ENCODE results near the gene RENBP.

Gene RENBP

DNA sequence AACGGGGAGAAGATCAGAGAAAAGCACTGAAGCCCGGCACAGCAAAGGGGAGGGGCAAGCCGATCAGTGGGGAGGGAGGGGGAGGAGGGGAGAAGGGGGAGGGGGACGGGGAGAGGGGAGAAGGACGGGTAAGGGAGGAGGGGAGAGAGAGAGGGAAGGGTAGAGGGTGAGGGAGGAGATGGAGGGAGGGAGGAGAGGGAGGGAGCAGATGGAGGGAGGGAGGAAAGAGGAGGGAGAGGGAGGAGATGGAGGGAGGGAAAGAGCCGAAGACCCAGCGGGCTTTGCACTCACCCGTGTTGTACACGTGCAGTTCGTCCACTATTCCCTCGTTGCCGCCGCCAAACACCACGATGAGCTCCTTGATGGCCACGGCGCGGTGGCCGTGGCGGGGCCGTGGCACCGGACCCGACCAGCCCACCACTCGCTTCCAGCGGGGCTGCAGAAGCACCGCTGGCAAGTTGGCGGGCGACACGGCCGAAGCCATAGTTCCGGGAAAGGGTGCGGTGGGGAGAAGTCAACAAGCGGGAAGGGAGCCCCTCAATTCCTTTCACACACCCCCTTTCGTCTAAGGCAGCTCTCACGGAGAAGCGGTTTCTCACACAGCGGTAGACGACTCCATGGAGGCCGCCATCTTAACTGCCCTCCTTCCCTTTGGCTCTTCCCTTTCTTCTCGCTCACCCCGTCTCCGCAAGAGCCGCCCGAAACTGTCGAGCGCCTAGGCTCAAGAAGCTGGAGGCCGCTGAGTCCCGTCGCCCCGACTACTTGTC, 26.1 kb upstream of the RENBP start:
- peak; percentile 80 for DNase-seq

DNA sequence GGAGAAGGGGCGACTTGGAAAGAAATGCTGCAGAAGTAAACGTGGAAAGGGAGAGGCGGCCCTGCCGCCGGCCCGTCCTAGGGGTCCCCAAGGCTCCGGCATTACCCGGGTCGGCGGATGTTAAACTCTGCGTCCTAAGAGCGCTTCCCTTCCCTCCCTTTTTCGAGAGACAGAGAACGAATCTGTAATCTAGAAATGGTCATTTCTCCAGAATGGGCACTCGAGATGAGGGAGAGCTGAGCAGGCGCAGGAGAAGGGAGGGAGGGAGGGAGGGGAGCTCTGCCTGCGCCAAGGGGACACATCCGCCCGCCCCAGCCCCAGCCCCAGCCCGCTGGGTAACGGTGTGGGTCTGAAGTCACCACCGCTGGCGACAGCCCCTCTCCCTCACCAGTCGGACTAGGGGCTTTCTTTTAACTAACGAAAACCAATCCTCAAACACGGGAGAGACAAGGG, 25.5 kb upstream of the RENBP start:
- DNase-seq: no peak

DNA sequence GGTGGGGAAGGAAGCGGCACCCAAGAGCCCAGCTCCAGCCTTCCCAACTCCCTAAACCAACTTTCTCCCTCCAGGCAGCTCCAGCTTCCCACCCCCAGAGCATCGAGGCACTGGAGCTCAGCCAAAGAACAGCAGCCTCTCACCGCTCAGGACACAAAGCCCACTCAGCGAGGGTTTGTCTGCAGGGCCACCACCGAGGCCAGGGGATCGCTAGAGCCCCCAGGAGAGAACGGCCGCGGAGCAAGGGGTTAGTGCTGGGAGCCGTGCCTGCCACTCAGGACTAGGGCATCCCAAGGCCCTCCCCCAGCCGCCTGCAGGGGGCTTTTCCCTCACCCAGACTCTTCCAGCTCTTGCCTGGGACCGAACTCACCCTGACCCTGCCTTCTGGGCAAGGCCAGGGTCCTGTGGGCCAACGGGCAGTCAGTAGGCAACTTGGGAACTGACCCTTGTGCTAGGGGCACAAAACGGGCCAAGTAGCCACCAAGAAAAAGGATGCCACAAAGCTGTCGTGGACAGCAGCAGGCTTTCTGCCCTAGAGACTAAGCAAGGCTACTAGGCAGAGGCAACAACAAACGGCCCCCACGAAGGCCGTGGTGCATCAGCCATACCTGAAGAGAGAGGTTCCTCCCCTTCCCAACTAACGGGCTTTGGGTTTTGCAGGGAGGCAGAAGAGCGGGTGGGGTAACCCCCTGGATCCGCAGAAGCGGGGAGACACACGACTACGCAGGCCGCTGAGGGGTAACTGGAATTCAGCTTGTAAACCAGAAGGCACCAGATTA, 24.9 kb upstream of the RENBP start:
- no peak for DNase-seq

DNA sequence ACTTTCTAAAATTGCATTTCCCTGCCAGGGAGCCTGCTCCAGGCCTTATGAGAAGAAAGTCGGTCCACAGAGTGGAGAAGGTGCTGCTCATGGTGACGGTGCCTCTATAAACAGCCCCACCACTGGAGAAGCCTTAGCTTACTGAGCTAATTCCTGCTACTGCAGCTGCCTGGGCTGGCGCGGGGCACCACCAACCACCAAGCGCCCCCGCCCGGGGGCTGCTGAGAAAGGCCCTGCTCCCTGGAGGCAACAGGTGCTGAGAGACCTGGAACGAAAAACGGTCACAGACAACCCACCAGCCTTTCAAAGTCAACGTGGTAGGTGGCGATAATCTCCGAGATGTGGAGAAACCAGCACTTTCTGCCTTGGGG, 24.3 kb upstream of the RENBP start:
- no peak for DNase-seq

DNA sequence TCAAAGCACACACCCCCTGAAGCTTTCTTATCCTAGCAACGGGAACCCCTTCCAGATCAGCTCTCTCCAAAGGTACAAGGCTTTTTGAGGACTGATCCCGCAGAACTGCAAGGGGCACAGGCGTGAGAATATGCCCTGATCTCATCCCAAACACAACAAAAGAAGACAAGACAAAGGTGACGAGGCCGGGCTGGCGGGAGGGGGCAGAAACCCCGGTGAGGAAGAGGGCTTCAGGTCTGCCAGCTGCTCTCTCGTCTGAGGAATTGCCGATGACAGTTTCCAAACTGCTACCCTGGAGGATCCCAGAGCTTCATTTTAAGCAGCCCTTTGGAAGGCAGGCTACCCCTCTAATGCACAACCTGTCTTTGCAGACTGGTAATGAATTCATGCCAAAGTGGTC, 23.8 kb upstream of the RENBP start:
- DNase-seq: no peak

DNA sequence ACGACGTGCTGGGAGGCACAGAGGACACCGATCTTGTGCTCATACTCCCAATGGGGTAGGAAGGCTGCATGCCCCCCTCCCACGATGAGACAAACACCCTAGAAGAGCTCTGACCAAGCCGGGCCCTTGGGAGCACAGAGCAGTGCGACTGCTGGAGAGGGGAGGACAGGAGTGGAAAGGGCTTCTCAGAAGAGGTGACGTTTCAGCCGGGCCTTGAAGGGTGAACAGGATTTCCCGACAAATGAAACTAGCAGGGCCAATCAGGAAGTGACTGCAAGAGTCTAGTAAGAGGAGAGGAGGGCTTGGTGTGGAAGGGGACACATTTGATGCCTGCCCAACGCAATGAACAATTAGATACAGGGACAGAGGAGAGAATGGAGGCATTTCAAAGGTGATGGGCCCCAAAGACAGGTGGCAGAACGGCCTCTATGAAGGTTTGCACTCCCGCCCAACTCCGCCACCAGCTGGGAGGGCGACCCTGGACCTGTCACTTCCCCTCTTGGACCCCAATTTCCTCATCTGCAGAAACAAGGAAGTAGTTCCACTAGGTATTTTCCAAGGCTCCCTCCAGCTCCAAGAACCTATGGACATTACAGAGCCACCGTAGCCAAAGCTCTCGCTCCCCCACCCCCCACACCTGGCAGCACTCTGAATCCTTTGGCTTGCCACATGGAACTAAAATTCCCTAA, 23.2 kb upstream of the RENBP start:
- DNase-seq: no peak

DNA sequence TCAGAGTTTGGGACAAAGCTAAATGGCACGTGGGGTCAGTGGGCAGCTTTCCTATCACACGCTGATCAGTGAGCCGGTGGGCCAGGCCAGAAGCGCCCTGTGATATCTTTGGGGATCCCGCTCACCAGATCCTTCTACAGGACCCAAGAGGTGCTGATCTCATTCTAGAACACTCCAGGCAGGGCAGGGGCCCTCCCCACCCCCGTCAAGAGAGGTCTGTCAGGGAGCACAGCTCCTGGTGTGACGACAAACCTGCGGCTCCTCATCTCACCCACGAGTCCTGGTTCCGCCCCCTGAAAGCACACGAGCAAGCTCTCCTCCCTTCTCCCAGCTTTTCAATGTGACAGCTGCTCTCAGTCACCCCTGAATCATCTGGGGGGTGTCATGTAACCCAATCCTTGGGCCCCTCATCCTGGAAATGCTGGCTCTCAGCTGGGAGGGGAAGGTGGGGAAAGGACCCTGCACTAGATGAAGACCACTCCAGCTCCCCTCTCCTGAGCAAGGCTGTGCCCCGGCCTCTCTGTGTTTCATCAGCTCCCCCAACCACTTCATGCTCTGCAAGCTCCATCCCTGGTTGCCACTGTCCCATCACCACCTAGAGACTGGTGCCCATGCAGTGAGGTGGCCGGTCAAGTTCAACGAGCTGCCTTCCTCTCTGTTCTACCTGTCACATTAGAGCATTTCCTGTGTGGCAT, 22.5 kb upstream of the RENBP start:
- DNase-seq: no peak

DNA sequence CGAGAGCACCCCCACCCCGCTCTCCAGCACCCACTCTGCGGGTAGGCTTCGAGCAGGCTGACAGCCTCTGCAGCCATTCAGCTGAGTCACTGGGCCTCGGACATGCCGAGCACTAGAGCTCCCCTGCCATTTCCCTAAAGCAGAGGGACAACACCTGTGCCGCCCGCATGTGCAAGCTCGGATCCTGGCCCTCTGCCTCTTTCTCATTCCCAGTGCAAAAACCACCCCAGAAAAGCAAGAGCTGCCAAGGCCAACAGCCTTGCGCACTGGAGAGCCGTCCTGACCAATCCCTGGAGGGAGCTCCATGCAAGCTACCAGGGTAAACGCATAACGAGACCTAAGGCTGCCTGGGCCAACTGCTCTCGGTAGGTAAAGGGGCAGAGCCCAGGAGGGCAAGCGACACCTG, 21.8 kb upstream of the RENBP start:
- no peak for DNase-seq

DNA sequence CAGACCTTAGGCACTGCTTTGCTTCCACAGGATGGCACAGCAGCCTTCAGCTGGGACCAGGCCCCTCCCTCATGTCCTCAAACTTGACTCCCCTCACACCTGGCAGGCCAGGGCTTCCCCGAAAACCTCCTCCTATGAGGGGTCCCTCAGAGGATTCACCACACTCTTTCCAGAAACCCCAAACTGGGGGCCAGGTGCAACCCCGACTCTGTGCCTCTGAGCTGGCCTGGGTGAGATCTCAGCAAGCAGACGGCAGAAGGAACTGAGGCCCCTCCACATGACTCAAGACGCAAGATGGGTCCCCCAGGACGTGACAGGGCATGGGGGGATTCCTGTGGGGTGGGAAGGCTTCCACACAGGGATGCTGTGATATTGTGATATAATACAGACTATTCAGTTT, 21.0 kb upstream of the RENBP start:
- no peak for DNase-seq

DNA sequence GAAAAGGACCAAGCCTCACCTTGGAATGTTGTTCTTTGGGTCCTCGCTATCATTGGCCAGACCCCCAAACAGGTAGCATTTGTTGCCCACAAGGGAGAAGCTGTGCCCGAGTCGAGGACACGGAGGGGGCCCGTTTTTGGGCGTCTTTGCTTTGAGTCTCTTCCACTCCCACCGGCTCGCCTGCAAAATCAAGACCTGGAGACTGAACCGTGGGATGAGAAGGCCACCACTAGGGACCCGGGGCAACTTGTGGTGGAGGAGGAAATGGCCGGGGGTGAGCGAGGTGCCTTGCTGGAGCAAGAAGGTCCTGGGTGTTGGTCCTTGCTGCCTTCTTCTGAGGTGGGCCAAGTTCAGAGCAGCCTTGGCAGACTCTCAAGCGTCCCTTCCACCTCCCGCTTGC, 19.7 kb upstream of the RENBP start:
- no peak for DNase-seq

DNA sequence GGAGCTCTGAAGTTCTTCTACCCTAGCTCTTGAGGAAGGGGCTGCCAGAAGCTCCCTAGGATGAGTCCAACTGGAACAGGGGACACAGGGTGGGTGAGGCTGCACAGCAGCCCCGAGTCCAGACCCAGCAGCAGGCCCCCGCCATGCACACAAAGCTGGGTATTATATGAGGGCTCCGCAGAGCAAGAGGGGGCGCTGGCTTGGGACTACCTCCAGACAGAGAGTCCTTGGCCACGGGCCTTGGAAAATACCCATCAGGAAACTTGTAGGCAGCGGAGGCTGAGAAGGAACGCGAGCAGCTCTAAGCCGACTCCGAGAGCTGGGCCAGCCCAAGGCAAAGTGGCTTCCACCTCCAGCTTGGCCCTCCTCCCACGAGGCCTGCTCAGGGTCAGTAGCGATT, 19.1 kb upstream of the RENBP start:
- no peak for DNase-seq

DNA sequence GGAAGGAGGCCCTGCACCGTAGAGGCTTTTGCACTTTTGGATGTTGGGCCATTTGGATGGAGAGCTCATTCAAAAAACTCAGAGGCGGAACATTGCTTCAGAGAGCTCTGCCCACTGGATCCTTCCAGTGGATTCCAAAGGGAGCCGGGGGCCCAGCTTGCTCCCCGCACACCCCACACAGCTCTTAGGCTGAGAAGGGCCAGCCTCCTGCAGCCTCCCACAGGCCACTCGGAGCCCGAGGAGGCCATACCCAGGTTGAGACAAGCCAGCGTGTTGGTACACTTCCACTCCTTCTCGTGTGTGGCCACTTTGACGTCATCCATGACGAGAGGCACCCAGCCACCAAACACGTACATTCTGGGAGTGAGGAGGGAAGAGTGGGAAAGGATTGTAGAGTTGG, 16.8 kb upstream of the RENBP start:
- no peak for DNase-seq

DNA sequence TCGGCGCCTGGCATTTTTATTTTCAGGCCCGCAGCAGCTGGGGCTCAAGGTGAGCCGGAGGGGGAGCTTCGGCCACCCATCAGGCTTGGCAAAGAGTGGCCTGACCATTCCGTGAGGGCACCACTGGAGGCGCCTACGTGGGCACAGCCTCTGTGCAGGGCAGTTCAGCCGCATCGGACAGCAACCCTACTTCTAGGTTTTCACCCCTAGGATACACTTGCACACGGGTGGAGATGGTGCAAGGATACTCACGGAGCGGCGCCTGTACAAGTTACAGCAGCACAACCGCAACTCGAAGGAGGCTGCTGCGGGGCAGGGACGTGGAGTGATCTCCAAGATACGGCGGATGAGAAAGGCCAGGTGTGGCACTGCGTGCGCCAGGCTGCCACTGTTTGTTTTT, 16.3 kb upstream of the RENBP start:
- DNase-seq: no peak

DNA sequence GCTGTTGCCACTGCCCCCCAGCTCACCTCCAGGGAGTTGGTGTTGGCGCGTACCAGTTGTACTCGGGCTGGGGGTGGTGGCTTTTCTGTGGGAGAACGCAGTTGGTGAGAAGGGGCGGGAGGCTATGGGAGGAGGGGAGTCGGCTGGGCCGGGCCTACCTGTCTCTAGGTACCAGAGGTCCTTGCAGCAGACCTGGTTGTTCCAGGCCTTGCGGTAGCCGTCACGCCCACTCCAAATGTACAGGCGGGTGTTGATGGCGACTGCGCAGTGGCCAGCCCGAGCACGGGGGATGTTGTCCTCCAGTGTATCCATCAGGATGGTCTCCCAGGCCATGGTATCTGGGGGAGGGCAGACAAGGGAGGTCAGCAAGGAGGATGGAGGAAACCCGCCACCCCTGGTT, 15.6 kb upstream of the RENBP start:
- DNase-seq: no peak

DNA sequence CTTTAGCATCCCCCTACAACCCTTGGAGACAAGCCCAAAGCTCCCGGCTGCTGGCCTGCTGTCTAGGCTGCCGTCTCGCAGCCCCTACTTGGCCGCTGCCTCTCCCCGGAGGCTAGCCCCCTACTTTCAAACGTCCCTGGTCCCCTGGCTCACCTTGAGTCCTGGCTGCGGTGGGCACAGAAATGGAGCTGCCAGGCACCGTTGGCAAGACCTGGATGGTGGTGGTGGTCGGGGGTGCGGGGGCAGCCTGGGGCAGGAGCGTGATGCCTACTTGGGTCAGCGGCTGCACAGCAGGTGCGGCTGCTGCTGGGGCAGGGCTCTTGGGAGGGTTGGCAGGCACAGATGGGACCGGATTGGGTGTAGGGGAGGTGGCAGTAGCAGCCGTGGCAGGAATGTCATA, 15.2 kb upstream of the RENBP start:
- DNase-seq: no peak

DNA sequence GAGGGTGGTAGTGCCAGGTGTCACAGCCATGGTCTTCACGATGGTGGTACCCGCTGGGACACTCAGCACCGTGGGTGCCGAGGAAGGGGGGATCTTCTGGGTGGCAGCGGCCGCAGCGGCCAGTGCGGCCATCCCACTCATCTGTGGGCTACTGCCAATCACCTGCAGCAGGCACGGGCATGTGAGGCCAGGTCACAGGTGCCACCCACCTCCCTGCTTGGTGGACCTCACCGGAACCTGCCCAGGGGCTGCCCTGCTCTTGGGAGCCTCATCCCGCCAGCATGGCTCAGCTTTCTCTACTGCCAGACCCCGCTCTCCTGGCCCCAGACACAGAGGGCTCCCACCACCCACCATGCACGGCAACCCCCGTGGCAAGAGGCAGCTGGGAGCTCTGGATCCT, 14.2 kb upstream of the RENBP start:
- no peak for DNase-seq

DNA sequence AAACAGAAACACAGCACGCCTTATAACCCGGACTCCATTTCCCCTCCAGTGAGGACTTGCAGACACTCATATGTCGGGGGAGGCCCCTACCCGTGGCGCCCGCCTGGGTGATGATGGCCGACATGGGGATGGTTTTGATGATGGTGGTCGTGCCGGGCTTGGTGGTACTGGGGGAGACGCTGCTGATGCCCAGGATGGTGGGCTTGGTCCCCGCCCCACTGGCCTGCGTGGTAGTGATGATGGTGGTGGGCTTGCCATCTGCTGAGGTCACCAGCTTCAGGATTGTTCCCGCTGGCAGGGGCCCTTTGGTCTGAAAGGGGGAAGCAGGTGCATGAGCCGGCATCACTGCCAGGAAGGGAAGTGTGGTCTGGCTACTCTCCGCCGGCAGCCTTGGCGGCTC, 12.8 kb upstream of the RENBP start:
- DNase-seq: no peak

DNA sequence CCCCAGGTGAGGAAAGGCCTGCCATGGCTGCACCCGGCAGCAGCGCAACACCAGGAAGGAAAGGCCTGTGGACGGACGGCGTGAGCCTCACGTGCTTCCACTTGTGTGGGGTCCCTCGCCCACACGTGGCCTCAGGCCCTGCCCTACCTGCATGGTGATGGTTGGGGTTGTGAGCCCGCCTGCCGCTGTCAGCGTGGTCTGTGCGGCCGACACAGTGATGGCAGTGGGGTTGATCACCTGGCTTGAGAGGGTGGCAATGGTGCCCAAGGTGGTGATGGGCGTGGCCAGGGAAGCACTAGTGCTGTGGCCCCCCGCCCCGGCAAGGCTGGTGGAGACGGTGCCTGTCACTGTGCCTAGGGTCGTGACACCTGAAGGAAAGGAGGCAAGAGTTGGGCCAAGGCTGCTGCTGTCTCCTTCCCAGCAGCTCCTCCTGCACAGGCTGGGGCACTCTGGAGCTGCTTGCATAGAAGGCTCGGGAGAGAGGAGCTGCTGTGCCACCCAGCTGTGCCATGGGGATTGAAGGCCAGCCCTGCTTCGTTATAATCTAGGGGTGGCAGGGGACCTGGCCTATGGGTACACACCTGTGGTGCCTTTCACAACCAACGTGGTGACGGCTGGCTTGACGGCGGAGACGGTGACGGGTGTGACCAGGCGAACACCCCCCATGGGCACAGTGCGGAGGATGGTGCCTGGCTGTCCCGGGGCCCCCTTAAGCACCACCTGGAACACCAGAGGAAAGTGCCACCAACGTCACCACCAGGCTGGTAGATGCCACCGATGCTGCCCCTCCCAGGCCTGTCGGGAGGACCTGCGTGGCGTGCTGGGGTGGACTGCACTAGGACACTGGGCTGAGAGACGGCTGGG, 11.8 kb upstream of the RENBP start:
- DNase-seq: no peak

DNA sequence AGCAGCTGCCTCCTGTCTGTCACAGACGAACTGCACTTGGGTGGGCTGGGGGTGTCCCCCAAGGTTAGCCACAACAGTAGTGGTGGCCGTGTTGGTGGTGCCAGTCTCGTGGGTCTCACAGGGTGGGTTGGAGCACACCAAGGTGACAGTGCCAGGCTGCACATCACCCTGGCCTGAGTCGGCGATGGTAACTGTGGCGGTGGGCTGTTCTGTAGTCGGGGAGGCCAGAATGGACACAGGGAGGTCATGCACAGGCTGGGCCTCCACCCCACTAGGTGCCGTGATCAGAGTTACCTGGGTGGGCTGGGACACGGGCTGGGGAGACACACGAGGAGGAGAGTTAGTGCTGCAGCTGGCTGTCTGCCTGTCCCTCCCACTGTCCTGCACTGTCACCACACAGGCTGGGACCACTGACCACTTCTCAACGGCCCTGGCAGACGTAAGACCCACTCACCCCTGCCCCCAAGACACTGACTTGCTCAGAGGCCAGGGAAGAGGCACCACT, 10.8 kb upstream of the RENBP start:
- no peak for DNase-seq

DNA sequence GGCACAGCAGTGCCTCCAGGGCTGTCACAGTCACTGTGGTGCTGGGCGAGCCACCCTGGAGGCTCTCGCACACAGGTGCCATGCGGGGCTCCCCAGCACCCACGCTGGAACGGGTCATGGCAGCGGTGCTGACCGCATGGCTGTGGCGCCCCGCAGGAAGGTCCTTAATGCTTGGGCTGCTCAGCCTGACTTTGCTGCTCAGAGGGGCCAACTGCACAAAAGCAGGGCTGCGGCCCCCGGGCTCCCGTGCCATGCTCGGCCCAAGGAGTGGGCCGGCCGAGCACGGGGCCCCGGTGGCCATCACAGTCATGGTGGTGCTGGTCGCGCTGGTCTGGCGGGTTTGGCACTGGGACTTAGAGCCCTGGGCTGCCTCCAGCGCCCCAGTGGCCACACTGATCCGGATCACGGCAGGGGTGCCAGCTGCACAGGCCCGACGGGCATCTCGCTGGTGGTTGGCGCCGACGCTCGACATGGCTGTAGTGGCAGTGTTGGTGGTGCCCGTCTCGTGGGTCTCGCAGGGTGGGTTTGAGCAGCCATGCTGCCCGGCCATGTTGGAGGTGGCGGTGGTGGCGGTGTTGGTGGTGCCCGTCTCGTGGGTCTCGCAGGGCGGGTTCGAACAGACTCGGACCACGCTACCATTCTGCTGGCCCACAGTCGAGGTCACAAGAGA, 10.2 kb upstream of the RENBP start:
- DNase-seq: no peak

DNA sequence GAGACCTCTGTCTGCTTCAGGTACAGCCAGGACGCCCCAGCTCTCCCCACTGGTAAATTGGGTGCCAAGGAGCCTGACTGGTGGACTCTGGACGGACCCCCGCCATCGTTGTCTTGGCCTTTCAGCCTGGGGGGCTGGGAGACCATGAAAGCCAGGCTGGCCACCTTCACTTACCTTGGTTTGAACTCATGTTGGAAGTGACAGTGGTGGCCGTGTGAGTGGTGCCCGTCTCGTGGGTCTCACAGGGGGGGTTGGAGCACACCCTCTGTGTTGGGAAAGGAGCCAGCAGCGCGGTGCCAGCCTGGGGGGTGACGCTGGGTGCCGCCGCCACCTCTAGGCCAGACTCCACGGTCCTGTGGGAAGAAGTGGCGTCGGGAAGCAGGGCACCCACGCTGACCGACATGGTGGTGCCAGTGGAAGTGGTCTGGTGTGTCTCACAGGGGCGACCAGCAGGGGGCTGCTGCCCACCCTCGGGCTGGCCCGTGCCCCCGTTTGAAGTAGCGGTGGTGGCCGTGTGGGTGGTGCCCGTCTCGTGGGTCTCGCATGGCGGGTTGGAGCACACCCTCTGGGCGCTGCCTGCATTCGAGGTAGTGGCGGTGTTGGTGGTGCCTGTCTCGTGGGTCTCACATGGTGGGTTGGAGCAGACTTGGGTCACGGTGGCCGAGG, 9.6 kb upstream of the RENBP start:
- DNase-seq: no peak

All from fibroblast of skin of back (primary cell).